Panc1 (cell line): ENCODE data around the gene WDR89.

Source experiments
- POLR2AphosphoS5 ChIP-seq: IDR thresholded peaks from 2 replicates; pipeline ENCODE4 v1.6.1; 2012; ENCODE audit warnings: mild to moderate bottlenecking, low read depth, low read length, moderate library complexity
- REST ChIP-seq, 2 experiments: IDR thresholded peaks; 2 replicates each; pipeline ENCODE4 v1.6.1; 2011 to 2012; ENCODE audit warnings: low read depth in 2 of 2, control low read depth in 1 of 2, low read length in 1 of 2, mild to moderate bottlenecking in 1 of 2, moderate library complexity in 1 of 2; ENCODE audit not compliant: insufficient read depth in 1 of 2
- TF ChIP-seq, protein P1 (sequence below): fragments of 450-650 bp; IDR thresholded peaks from 2 replicates; pipeline ENCODE4 v1.5.1; 2017; ENCODE audit warnings: mild to moderate bottlenecking

DNA sequence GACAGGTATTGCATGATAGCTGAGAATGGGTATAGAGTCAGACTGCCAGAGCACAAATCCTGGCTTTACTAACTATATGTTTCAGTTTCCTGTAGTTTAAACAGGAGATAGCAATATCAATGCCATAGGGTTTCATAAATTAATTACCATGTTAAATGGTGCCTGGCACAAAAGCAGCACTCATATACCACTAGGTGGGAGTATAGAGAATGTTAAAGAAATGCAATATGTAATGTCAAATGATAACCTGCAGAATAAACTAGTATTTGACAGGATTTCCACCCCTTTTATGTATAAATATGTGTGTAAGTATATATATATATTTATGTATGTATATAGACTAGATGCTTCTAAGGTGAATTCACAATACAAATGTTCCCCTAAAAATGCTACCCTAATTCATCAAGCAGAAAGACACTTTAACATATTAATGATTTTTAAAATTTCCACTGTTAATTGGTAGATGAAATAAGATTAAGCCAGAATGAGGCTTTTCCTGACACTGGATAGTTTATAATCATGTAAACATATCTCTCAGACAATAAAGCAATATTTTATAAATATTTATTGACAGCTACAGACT, 8.6 kb downstream of the WDR89 start:
- TF ChIP-seq REST (IDR thresholded peaks at IDR 0.05; ENCODE audit: insufficient read depth in 1 of 2, low read depth in 2 of 2, low read length in 1 of 2) (no peak), POLR2AphosphoS5 (no peak)
- TF ChIP-seq, protein P1, sequence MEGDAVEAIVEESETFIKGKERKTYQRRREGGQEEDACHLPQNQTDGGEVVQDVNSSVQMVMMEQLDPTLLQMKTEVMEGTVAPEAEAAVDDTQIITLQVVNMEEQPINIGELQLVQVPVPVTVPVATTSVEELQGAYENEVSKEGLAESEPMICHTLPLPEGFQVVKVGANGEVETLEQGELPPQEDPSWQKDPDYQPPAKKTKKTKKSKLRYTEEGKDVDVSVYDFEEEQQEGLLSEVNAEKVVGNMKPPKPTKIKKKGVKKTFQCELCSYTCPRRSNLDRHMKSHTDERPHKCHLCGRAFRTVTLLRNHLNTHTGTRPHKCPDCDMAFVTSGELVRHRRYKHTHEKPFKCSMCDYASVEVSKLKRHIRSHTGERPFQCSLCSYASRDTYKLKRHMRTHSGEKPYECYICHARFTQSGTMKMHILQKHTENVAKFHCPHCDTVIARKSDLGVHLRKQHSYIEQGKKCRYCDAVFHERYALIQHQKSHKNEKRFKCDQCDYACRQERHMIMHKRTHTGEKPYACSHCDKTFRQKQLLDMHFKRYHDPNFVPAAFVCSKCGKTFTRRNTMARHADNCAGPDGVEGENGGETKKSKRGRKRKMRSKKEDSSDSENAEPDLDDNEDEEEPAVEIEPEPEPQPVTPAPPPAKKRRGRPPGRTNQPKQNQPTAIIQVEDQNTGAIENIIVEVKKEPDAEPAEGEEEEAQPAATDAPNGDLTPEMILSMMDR = peak; percentile 45; the same call in 1 of the 2 replicates
